ENCODE data around the gene PRKRA. TPM values are rescaled to one million over a fixed set of nuclear protein-coding genes. Genes with fewer than 3 reads are reported as not detected.

Gene PRKRA
- total and polyA plus RNA-seq, 2 of the 13 experiments (the other 11 are each of a cell fraction or from before 2014, with no cell fraction given): 53.1 to 74.7 TPM

DNA sequence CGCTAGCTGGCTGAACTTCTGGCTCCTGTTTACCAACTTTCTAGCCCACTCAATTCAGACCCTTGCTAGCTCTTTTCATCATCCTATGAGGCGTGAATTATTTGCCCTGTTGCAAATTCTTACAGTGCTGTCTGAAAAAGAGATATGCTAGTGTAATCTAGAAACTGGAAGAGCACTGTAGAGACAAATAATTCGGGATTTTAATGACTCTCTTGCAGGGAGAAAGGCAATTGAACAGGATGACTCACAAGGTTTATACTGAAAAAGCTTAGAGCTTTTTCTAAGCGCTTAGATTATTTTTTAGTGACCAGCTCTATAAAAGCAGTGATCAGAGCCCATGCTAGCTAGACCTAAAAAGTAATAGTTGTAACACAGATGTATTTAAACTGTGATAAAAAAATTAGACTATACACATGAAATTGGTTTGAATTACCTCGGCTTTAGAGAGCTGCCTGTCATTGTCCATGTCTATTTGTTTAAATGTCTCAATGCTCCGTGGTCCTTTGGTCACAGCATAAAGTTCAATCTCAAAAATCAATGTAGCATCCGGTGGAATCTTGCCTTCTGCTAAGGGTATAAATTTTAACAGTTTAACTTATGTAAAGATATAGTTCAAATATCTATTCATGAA lies 18.4 kb upstream of the PRKRA start (continued):
- TF ChIP-seq, protein P1, sequence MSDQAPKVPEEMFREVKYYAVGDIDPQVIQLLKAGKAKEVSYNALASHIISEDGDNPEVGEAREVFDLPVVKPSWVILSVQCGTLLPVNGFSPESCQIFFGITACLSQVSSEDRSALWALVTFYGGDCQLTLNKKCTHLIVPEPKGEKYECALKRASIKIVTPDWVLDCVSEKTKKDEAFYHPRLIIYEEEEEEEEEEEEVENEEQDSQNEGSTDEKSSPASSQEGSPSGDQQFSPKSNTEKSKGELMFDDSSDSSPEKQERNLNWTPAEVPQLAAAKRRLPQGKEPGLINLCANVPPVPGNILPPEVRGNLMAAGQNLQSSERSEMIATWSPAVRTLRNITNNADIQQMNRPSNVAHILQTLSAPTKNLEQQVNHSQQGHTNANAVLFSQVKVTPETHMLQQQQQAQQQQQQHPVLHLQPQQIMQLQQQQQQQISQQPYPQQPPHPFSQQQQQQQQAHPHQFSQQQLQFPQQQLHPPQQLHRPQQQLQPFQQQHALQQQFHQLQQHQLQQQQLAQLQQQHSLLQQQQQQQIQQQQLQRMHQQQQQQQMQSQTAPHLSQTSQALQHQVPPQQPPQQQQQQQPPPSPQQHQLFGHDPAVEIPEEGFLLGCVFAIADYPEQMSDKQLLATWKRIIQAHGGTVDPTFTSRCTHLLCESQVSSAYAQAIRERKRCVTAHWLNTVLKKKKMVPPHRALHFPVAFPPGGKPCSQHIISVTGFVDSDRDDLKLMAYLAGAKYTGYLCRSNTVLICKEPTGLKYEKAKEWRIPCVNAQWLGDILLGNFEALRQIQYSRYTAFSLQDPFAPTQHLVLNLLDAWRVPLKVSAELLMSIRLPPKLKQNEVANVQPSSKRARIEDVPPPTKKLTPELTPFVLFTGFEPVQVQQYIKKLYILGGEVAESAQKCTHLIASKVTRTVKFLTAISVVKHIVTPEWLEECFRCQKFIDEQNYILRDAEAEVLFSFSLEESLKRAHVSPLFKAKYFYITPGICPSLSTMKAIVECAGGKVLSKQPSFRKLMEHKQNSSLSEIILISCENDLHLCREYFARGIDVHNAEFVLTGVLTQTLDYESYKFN (CRISPR knock-in tag; conservative IDR thresholded peaks at IDR 0.05): peak; percentile 96
- TF ChIP-seq ZNF281 (CRISPR knock-in tag; IDR thresholded peaks at IDR 0.05; ENCODE audit: borderline replicate concordance): peak; percentile 21; the same call in 1 of the 2 replicates
- no peak for TF ChIP-seq CCDC6 (CRISPR knock-in tag; IDR thresholded peaks at IDR 0.05)
- TF ChIP-seq RXRA (CRISPR knock-in tag; IDR thresholded peaks at IDR 0.05): no peak
- no peak for TF ChIP-seq RFX1 (IDR thresholded peaks at IDR 0.05)
- TF ChIP-seq SALL2 (CRISPR knock-in tag; IDR thresholded peaks at IDR 0.05): no peak
- no peak for TF ChIP-seq SP1 (IDR thresholded peaks at IDR 0.05)
- no peak for TF ChIP-seq SP1 (CRISPR knock-in tag; IDR thresholded peaks at IDR 0.05)
- TF ChIP-seq ZGPAT (CRISPR knock-in tag; IDR thresholded peaks at IDR 0.05): peak; percentile 74
- TF ChIP-seq, protein P2, sequence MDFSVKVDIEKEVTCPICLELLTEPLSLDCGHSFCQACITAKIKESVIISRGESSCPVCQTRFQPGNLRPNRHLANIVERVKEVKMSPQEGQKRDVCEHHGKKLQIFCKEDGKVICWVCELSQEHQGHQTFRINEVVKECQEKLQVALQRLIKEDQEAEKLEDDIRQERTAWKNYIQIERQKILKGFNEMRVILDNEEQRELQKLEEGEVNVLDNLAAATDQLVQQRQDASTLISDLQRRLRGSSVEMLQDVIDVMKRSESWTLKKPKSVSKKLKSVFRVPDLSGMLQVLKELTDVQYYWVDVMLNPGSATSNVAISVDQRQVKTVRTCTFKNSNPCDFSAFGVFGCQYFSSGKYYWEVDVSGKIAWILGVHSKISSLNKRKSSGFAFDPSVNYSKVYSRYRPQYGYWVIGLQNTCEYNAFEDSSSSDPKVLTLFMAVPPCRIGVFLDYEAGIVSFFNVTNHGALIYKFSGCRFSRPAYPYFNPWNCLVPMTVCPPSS (IDR thresholded peaks at IDR 0.05): no peak
- no peak for TF ChIP-seq NCOA5 (CRISPR knock-in tag; IDR thresholded peaks at IDR 0.05)
- TF ChIP-seq ZNF879 (CRISPR knock-in tag; IDR thresholded peaks at IDR 0.05): no peak
- no peak for TF ChIP-seq AKAP8 (CRISPR knock-in tag; IDR thresholded peaks at IDR 0.05)
- TF ChIP-seq, protein P3, sequence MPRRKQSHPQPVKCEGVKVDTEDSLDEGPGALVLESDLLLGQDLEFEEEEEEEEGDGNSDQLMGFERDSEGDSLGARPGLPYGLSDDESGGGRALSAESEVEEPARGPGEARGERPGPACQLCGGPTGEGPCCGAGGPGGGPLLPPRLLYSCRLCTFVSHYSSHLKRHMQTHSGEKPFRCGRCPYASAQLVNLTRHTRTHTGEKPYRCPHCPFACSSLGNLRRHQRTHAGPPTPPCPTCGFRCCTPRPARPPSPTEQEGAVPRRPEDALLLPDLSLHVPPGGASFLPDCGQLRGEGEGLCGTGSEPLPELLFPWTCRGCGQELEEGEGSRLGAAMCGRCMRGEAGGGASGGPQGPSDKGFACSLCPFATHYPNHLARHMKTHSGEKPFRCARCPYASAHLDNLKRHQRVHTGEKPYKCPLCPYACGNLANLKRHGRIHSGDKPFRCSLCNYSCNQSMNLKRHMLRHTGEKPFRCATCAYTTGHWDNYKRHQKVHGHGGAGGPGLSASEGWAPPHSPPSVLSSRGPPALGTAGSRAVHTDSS (CRISPR knock-in tag; conservative IDR thresholded peaks at IDR 0.05): no peak
- no peak for TF ChIP-seq RBM39 (IDR thresholded peaks at IDR 0.05; ENCODE audit: low read depth, low read length, poor library complexity, severe bottlenecking)
- TF ChIP-seq ZMYM4 (CRISPR knock-in tag; IDR thresholded peaks at IDR 0.05): 0 out of 2 replicates have a peak, but pooled peaks have one; percentile 34
- TF ChIP-seq MTF1 (CRISPR knock-in tag; IDR thresholded peaks at IDR 0.05): no peak
- TF ChIP-seq ZNF83 (CRISPR knock-in tag; IDR thresholded peaks at IDR 0.05; ENCODE audit: borderline replicate concordance): no peak
- TF ChIP-seq, protein P4, sequence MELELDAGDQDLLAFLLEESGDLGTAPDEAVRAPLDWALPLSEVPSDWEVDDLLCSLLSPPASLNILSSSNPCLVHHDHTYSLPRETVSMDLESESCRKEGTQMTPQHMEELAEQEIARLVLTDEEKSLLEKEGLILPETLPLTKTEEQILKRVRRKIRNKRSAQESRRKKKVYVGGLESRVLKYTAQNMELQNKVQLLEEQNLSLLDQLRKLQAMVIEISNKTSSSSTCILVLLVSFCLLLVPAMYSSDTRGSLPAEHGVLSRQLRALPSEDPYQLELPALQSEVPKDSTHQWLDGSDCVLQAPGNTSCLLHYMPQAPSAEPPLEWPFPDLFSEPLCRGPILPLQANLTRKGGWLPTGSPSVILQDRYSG (CRISPR knock-in tag; IDR thresholded peaks at IDR 0.05): no peak
